Measurements from ENCODE around the gene BTD.

GRCh38 chr3:15657016-15657415, 55.5 kb downstream of the BTD start:
- TF ChIP-seq CTCF (IDR thresholded peaks at IDR 0.05; ENCODE audit: insufficient read depth, low read length), result no peak
- no peak for TF ChIP-seq GABPA (IDR thresholded peaks at IDR 0.05; ENCODE audit: low read depth)
- no peak for TF ChIP-seq POLR2AphosphoS5 (IDR thresholded peaks at IDR 0.05; ENCODE audit: low read depth)

All from HL-60 (cell line).